CD4-positive, alpha-beta T cell treated with Interleukin-10 for 1 hour (primary cell): ENCODE results near the gene RGL1.

Experiments used
- DNase-seq: peaks from one replicate; pipeline ENCODE4 v3.0.0-alpha.2; 2020

Gene RGL1

GRCh38 chr1:183787704-183788103 lies 17.2 kb upstream of the RGL1 start:
- DNase-seq, result no peak

- DNase-seq, result no peak
Measured at GRCh38 chr1:183791319-183791718, 13.6 kb upstream of the RGL1 start.

- no peak for DNase-seq
Measured at GRCh38 chr1:183792300-183792699, 12.6 kb upstream of the RGL1 start.

GRCh38 chr1:183794088-183794487 lies 10.8 kb upstream of the RGL1 start:
- no peak for DNase-seq

GRCh38 chr1:183800449-183800848 lies 4.5 kb upstream of the RGL1 start:
- DNase-seq, result no peak

- DNase-seq, result no peak
Measured at GRCh38 chr1:183801649-183802048, 3.3 kb upstream of the RGL1 start.

GRCh38 chr1:183804387-183804786 lies 533 bp upstream of the RGL1 start:
- DNase-seq, result no peak

- no peak for DNase-seq
Measured at GRCh38 chr1:183806125-183806524, 1.2 kb downstream of the RGL1 start.

GRCh38 chr1:183806675-183807074 lies 1.8 kb downstream of the RGL1 start:
- no peak for DNase-seq

GRCh38 chr1:183807549-183808168 lies 2.7 kb downstream of the RGL1 start:
- no peak for DNase-seq

- no peak for DNase-seq
Measured at GRCh38 chr1:183808296-183809027, 3.5 kb downstream of the RGL1 start.

- no peak for DNase-seq
Measured at GRCh38 chr1:183810121-183810520, 5.2 kb downstream of the RGL1 start.

- no peak for DNase-seq
Measured at GRCh38 chr1:183810756-183811544, 6.0 kb downstream of the RGL1 start.

- no peak for DNase-seq
Measured at GRCh38 chr1:183812128-183812527, 7.2 kb downstream of the RGL1 start.

- no peak for DNase-seq
Measured at GRCh38 chr1:183812686-183813569, 8.0 kb downstream of the RGL1 start.

- no peak for DNase-seq
Measured at GRCh38 chr1:183814121-183814681, 9.3 kb downstream of the RGL1 start.

- DNase-seq, result no peak
Measured at GRCh38 chr1:183816110-183816509, 11.2 kb downstream of the RGL1 start.

- no peak for DNase-seq
Measured at GRCh38 chr1:183817576-183818288, 12.8 kb downstream of the RGL1 start.

- DNase-seq, result no peak
Measured at GRCh38 chr1:183819059-183819458, 14.1 kb downstream of the RGL1 start.

GRCh38 chr1:183821309-183821888 lies 16.5 kb downstream of the RGL1 start:
- DNase-seq, result no peak

GRCh38 chr1:183821889-183822611 lies 17.1 kb downstream of the RGL1 start:
- DNase-seq, result no peak
